Hematopoietic multipotent progenitor cell treated with erythropoietin and hydrocortisone succinate and interleukin-3 and kit ligand, for 6 days (in vitro differentiated cells): ENCODE measurements around the gene TNIP1.

Source experiments
- DNase-seq: peaks from one replicate; pipeline ENCODE4 v3.0.0-alpha.2; 2015

Gene TNIP1

DNA sequence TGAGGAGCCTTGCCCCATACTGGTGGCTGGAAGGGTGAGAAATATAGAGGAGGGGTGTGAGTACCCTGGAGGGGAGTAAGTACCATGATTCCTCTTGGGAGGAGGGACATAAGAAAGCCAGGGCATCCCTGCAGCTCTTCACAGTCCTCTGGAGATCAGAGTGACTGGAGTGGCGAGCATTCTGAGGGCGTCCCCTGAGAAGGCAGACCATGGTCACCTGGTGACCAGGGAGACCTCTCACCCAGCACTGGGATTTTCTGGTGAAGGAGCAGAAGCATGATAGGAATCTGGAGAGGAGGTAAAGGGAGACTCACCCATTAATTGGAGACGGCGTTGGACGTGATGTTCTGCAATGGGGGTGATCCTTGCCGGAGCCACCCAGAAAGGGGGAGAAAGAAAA lies 88.1 kb downstream of the TNIP1 start:
- no peak for DNase-seq

DNA sequence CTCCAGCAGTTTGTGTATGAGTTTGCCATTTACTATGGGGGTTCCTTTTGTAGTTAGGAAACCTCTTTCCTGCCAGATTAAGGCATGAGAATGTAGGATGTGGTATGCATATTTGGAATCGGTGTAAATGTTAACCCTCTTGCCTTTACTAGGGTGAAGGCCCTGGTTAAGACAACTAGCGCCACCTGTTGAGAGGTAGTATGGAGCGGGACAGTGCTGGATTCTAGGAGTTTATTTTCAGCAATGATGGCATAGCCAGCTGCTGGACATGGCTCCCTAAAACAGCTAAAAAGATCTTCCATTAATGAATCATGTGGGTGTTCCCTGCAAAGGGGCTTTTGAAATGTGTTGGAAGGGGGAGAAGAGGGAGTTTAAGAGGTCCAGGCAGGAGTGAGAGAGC lies 91.1 kb downstream of the TNIP1 start:
- DNase-seq = peak; percentile 5

DNA sequence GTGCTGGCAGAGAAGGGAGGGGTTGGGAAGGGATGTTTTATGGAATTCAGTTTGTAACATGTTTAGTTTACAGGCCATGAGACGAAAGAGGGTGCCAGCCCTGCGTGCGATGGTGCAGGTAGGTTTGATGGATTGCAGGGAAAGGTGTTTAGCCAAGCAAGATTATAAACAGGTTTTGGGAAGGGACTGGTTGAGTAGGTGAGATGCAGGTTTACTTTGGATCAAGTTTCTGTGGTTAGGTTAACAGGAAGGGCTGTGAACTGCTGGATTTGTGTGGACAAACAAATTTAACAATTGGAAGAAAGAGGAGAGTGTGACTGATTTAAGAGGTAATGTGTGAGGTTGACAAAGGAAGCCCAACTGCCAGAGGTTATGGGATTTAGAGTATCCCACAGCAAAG lies 93.1 kb downstream of the TNIP1 start:
- DNase-seq = no peak
